Spleen (tissue), 11 donors: ENCODE results near the gene ARHGEF39. TPM values are rescaled to one million over a fixed set of nuclear protein-coding genes. Genes with fewer than 3 reads are reported as not detected.

ENCODE experiments used
- DNase-seq: peaks from one replicate; pipeline ENCODE4 v3.0.0-alpha.2; 2020
- H3K27ac ChIP-seq, 8 donors: fragments of 200-600 bp; sonication (generic) in 7 of 8; 1 replicate in 4 of 8; 2 replicates in 4 of 8; pipeline versions ENCODE4 v1.5.0 to v1.8.0; 2016 to 2021; ENCODE audit warnings: inconsistent platforms in 4 of 8, mild to moderate bottlenecking in 4 of 8, moderate library complexity in 1 of 8
- H3K27me3 ChIP-seq, 7 donors: fragments of 200-600 bp; sonication (generic) in 6 of 7; replicated peaks in 1 of 7; 1 replicate in 4 of 7; 2 replicates in 3 of 7; pipeline versions ENCODE4 v1.5.0 to v1.8.0; 2016 to 2021; ENCODE audit warnings: inconsistent platforms in 3 of 7, mild to moderate bottlenecking in 1 of 7
- H3K36me3 ChIP-seq, 6 donors: fragments of 200-600 bp; sonication (generic) in 5 of 6; 1 replicate in 4 of 6; 2 replicates in 2 of 6; pipeline versions ENCODE4 v1.5.0 to v1.8.0; 2016 to 2021; ENCODE audit warnings: inconsistent platforms in 2 of 6
- H3K4me1 ChIP-seq, 6 donors: fragments of 200-600 bp; sonication (generic) in 5 of 6; 1 replicate in 3 of 6; 2 replicates in 3 of 6; pipeline versions ENCODE4 v1.5.0 to v1.8.0; 2016 to 2021; ENCODE audit warnings: inconsistent platforms in 3 of 6
- H3K4me3 ChIP-seq, 8 donors: fragments of 200-600 bp; sonication (generic) in 7 of 8; 1 replicate in 4 of 8; 2 replicates in 4 of 8; pipeline versions ENCODE4 v1.5.0 to v1.8.0; 2016 to 2021; ENCODE audit warnings: inconsistent platforms in 4 of 8, mild to moderate bottlenecking in 4 of 8, moderate library complexity in 2 of 8
- H3K9me3 ChIP-seq, 8 donors: fragments of 200-600 bp; sonication (generic) in 7 of 8; 1 replicate in 4 of 8; 2 replicates in 4 of 8; pipeline versions ENCODE4 v1.5.0 to v1.8.0; 2016 to 2021; ENCODE audit warnings: inconsistent platforms in 4 of 8
- CTCF ChIP-seq, 11 experiments: fragments of 200-600 bp in 7 of 11; fragments of 450-650 bp in 4 of 11; sonication (generic) in 4 of 11; IDR thresholded peaks in 8 of 11; conservative IDR thresholded peaks in 3 of 11; 1 replicate in 7 of 11; 2 replicates in 4 of 11; pipeline versions ENCODE4 v1.4.0 to v1.8.0; 2016 to 2021; ENCODE audit warnings: antibody characterized with exemption in 11 of 11, inconsistent platforms in 4 of 11, mild to moderate bottlenecking in 1 of 11
- POLR2A ChIP-seq, 3 donors: fragments of 450-650 bp; IDR thresholded peaks; one replicate each; pipeline ENCODE4 v1.5.1; 2017; ENCODE audit warnings: antibody characterized with exemption in 3 of 3, mild to moderate bottlenecking in 1 of 3
- POLR2AphosphoS5 ChIP-seq, 3 donors: sonication (generic); formaldehyde crosslinking; IDR thresholded peaks; one replicate each; pipeline ENCODE4 v1.5.1; 2017; ENCODE audit warnings: antibody characterized with exemption in 3 of 3
- WGBS, 5 donors: extraction: QIAGEN DNeasy Blood & Tissue Kit in 3 of 5; methylation state at CpG; one replicate each; pipeline versions ENCODE4 v1.1.5 to v1.1.7; 2013 to 2018; 5-methylcytosine and 5-hydroxymethylcytosine counted together
- intact Hi-C: fragments of 100-400 bp; cut with DNase I; formaldehyde crosslinking; loops from one replicate; pipeline ENCODE4 v1.15.0; 2023; ENCODE audit warnings: low total_unique reads
- polyA plus RNA-seq, 3 donors: library from polyadenylated mRNA; stranded (reverse); fragments of 200-250 nt; gene quantifications; one replicate each; pipeline ENCODE4 v1.2.1, GENCODE V29; 2013
- total RNA-seq, 7 donors: library from RNA; depleted of rRNA in 3 of 7; stranded (reverse); fragments of >200 nt in 3 of 7; fragmentation: NEBNext Ultra II Directional in 4 of 7; extraction: Animal tissue kit (Norgen Biotek cat#: 25700) in 4 of 7; gene quantifications; one replicate each; pipeline versions ENCODE4 v1.1.0 to v1.2.1, GENCODE V29; 2016 to 2021
- donor health status: healthy with polysubstance abuse.
- donor health status: DM: no; HTN: no; CAD: no; lungs with moderate emphysema.
- donor health status: DM: no; HTN: no; CAD: no.
- donor health status: Bipolar disorder and iron deficiency.
- donor health status: healthy.
- donor health status: DM: no; HTN: no; CAD: no.
- donor health status: DM: yes; HTN: yes; CAD: no.

ARHGEF39 gene
- total and polyA plus RNA-seq, 10 donors: 0.89 to 2.9 (median 1.3) TPM

- Histone ChIP-seq H3K27me3 (no peaks in the 10 kb centered on the region), H3K4me1 (peaks cover 0 to 6% (median 0%) of the 10 kb centered on the region in 6 donors), H3K4me3 (no peak overlapping the region), H3K27ac (peak overlapping the region in 1 of 8 donors; percentile 24), H3K9me3 (no peaks in the 10 kb centered on the region), H3K36me3 (peaks cover 22 to 100% (median 100%) of the 10 kb centered on the region in 6 donors)
- intact Hi-C loops: no loop called here
- TF ChIP-seq CTCF (IDR thresholded peaks at IDR 0.05 in 8 of 11, conservative IDR thresholded peaks at IDR 0.05 in 3 of 11) (no peak), POLR2AphosphoS5 (IDR thresholded peaks at IDR 0.05) (peak in 2 of 3 donors; percentile 6 to 54)
- WGBS, 5 donors: 88 to 94% (median 91%) methylated on average over 11 of the region's 11 CpGs
- DNase-seq: no peak
These were observed 47.9 kb upstream of the ARHGEF39 start for GRCh38 chr9:35712762-35713400.

GRCh38 chr9:35711501-35712428, 46.8 kb upstream of the ARHGEF39 start:
- H3K4me1 ChIP-seq: peaks cover 0 to 6% (median 0%) of the 10 kb centered on the region in 6 donors
- peak overlapping the region in 1 of 8 donors; percentile 23 for H3K27ac ChIP-seq
- no peaks in the 10 kb centered on the region for H3K27me3 ChIP-seq
- intact Hi-C loops: no loop called here
- H3K9me3 ChIP-seq: no peaks in the 10 kb centered on the region
- peaks cover 27 to 100% (median 100%) of the 10 kb centered on the region in 6 donors for H3K36me3 ChIP-seq
- no peak for DNase-seq
- 82 to 93% (median 86%) methylated on average over 21 of the region's 21 CpGs for WGBS, 5 donors
- no peak overlapping the region for H3K4me3 ChIP-seq
- TF ChIP-seq CTCF (IDR thresholded peaks at IDR 0.05 in 8 of 11, conservative IDR thresholded peaks at IDR 0.05 in 3 of 11): no peak
- no peak for TF ChIP-seq POLR2A (IDR thresholded peaks at IDR 0.05)
- peak in 1 of 3 donors; percentile 24 for TF ChIP-seq POLR2AphosphoS5 (IDR thresholded peaks at IDR 0.05)

GRCh38 chr9:35710818-35711500, 46.0 kb upstream of the ARHGEF39 start:
- Histone ChIP-seq H3K36me3 (peaks cover 35 to 100% (median 100%) of the 10 kb centered on the region in 6 donors), H3K4me3 (no peak overlapping the region), H3K27ac (no peak overlapping the region), H3K27me3 (no peaks in the 10 kb centered on the region), H3K9me3 (no peaks in the 10 kb centered on the region), H3K4me1 (peaks cover 0 to 9% (median 0%) of the 10 kb centered on the region in 6 donors)
- intact Hi-C loops: no loop called here
- no peak for DNase-seq
- 81 to 94% (median 88%) methylated on average over 7 of the region's 7 CpGs for WGBS, 5 donors
- no peak for TF ChIP-seq POLR2A (IDR thresholded peaks at IDR 0.05)
- peak in 1 of 3 donors; percentile 21 for TF ChIP-seq POLR2AphosphoS5 (IDR thresholded peaks at IDR 0.05)
- TF ChIP-seq CTCF (IDR thresholded peaks at IDR 0.05 in 8 of 11, conservative IDR thresholded peaks at IDR 0.05 in 3 of 11): no peak
